Measurements from ENCODE around the gene FKRP. TPM values are rescaled to one million over a fixed set of nuclear protein-coding genes. Genes with fewer than 3 reads are reported as not detected.

FKRP gene
- total and polyA plus RNA-seq, 11 donors: 13.9 to 25.1 (median 19.8) TPM

- peaks cover 3 to 96% (median 64%) of the 10 kb centered on the region in 12 donors for H3K4me1 ChIP-seq
- intact Hi-C loops (cut with DNase I): loop anchor here in 1 of 10 donors (5.0 kb wide), 1 partner anchor 42 kb away; no protein-coding TSS in a partner anchor
- no peaks in the 10 kb centered on the region for H3K27me3 ChIP-seq
- peak; percentile 89 to 94 (median 92) for ATAC-seq
- TF ChIP-seq CTCF (IDR thresholded peaks at IDR 0.05): no peak
- peak in 1 of 2 donors; percentile 25 for TF ChIP-seq POLR2A (IDR thresholded peaks at IDR 0.05)
- DNase-seq: peak; percentile 87 to 96 (median 88)
- WGBS, 4 donors: 45 to 56% (median 47%) methylated on average over 9 to 14 of the region's 14 CpGs
- no peaks in the 10 kb centered on the region for H3K9me3 ChIP-seq
- H3K27ac ChIP-seq: peak overlapping the region in 11 of 12 donors; percentile 56 to 90 (median 74)
- H3K4me3 ChIP-seq: no peak overlapping the region
- peaks cover 0 to 49% (median 26%) of the 10 kb centered on the region in 9 donors for H3K36me3 ChIP-seq
These were observed 6.5 kb upstream of the FKRP start for GRCh38 chr19:46739290-46739771.

GRCh38 chr19:46741447-46741846 is 4.4 kb upstream of the FKRP start:
- peaks cover 3 to 86% (median 61%) of the 10 kb centered on the region in 12 donors for H3K4me1 ChIP-seq
- H3K9me3 ChIP-seq: no peaks in the 10 kb centered on the region
- no peaks in the 10 kb centered on the region for H3K27me3 ChIP-seq
- DNase-seq (peak in 1 of 5 donors; percentile 15), ATAC-seq (no peak)
- no peak overlapping the region for H3K4me3 ChIP-seq
- intact Hi-C loops (cut with DNase I): loop anchor here in 2 of 10 donors (5.0 to 10.0 kb wide), 3 partner anchors 44 to 253 kb away; no protein-coding TSS in a partner anchor
- 83 to 88% (median 85%) methylated on average over 17 of the region's 17 CpGs for WGBS, 4 donors
- no peak for TF ChIP-seq CTCF (IDR thresholded peaks at IDR 0.05)
- TF ChIP-seq POLR2A (IDR thresholded peaks at IDR 0.05): no peak
- no peak overlapping the region for H3K27ac ChIP-seq
- H3K36me3 ChIP-seq: peaks cover 0 to 32% (median 13%) of the 10 kb centered on the region in 9 donors

GRCh38 chr19:46742926-46743480 is 2.9 kb upstream of the FKRP start:
- no peaks in the 10 kb centered on the region for H3K9me3 ChIP-seq
- TF ChIP-seq CTCF (IDR thresholded peaks at IDR 0.05) (no peak), POLR2A (IDR thresholded peaks at IDR 0.05) (no peak)
- peak overlapping the region in 1 of 12 donors; percentile 43 for H3K27ac ChIP-seq
- ATAC-seq: no peak
- WGBS, 4 donors: 69 to 84% (median 72%) methylated on average over 4 of the region's 4 CpGs
- intact Hi-C loops (cut with DNase I): loop anchor here in 2 of 10 donors (5.0 to 10.0 kb wide), 3 partner anchors 46 to 252 kb away; no protein-coding TSS in a partner anchor
- no peak for DNase-seq
- H3K4me3 ChIP-seq: no peak overlapping the region
- H3K36me3 ChIP-seq: peaks cover 0 to 21% (median 4%) of the 10 kb centered on the region in 9 donors
- peaks cover 0 to 80% (median 52%) of the 10 kb centered on the region in 12 donors for H3K4me1 ChIP-seq
- H3K27me3 ChIP-seq: no peaks in the 10 kb centered on the region

- DNase-seq (no peak), ATAC-seq (no peak)
- Histone ChIP-seq H3K36me3 (peaks cover 0 to 16% (median 4%) of the 10 kb centered on the region in 9 donors), H3K27me3 (no peaks in the 10 kb centered on the region), H3K9me3 (no peaks in the 10 kb centered on the region), H3K4me3 (peak overlapping the region in 3 of 12 donors; percentile 95 to 100 (median 96)), H3K27ac (no peak overlapping the region), H3K4me1 (peaks cover 0 to 69% (median 41%) of the 10 kb centered on the region in 12 donors)
- intact Hi-C loops (cut with DNase I): loop anchor here in 2 of 10 donors (5.0 to 10.0 kb wide), 3 partner anchors 47 to 251 kb away; no protein-coding TSS in a partner anchor
- 83 to 87% (median 84%) methylated on average over 12 of the region's 12 CpGs for WGBS, 4 donors
- TF ChIP-seq POLR2A (IDR thresholded peaks at IDR 0.05) (no peak), CTCF (IDR thresholded peaks at IDR 0.05) (no peak)
These were observed 1.7 kb upstream of the FKRP start for GRCh38 chr19:46744005-46744691.

Measured in heart left ventricle (tissue), 16 donors.